DND-41 (cell line): ENCODE results near the gene COL23A1.

Experiments used
- EZH2 ChIP-seq: IDR thresholded peaks from 3 replicates; pipeline ENCODE4 v1.6.1; 2012; ENCODE audit warnings: borderline replicate concordance, low read depth, mild to moderate bottlenecking, moderate library complexity, low read length, inconsistent platforms; ENCODE audit not compliant: severe bottlenecking
- TF ChIP-seq, protein P1 (sequence below): IDR thresholded peaks from 2 replicates; pipeline ENCODE4 v1.5.1; 2012; ENCODE audit warnings: borderline replicate concordance, low read length, moderate library complexity, mild to moderate bottlenecking; ENCODE audit not compliant: poor library complexity, severe bottlenecking; ENCODE audit errors: extremely low read depth

DNA sequence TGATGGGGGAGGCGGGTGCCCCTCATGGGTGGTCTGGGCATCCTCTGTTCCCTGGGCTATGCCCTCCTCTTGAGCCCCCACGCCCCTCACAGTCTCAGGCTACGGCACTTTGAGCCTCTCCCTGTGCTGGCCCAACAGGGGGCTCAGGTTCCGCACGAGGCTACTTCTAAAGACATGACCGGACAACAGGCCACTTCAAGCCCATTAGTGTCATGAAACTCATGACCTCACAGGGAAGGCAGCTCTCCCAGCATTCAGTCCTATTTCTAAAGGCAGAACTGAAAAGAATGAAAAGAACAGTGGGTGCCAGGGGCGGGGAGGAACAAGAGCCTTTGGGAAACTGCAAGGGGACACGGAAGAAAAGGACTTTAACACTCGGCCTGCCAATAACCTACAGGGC is 45.0 kb downstream of the COL23A1 start:
- no peak for TF ChIP-seq EZH2
- TF ChIP-seq, protein P1, sequence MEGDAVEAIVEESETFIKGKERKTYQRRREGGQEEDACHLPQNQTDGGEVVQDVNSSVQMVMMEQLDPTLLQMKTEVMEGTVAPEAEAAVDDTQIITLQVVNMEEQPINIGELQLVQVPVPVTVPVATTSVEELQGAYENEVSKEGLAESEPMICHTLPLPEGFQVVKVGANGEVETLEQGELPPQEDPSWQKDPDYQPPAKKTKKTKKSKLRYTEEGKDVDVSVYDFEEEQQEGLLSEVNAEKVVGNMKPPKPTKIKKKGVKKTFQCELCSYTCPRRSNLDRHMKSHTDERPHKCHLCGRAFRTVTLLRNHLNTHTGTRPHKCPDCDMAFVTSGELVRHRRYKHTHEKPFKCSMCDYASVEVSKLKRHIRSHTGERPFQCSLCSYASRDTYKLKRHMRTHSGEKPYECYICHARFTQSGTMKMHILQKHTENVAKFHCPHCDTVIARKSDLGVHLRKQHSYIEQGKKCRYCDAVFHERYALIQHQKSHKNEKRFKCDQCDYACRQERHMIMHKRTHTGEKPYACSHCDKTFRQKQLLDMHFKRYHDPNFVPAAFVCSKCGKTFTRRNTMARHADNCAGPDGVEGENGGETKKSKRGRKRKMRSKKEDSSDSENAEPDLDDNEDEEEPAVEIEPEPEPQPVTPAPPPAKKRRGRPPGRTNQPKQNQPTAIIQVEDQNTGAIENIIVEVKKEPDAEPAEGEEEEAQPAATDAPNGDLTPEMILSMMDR, result no peak
